Activated naive CD8-positive, alpha-beta T cell treated with anti-CD3 and anti-CD28 coated beads for 36 hours (primary cell): ENCODE data around the gene PLD1. TPM values are rescaled to one million over a fixed set of nuclear protein-coding genes. Genes with fewer than 3 reads are reported as not detected.
A peak's percentile ranks its signal among the peaks of the same experiment; 100 is the strongest.
"Not testable (repeated sequence)": the region's sequence is repeated elsewhere in the genome, so short reads cannot be mapped to it uniquely, and the experiment has no call there.

ENCODE experiments used
- DNase-seq: peaks from one replicate; pipeline ENCODE4 v3.0.0; 2021
- H3K27ac Mint-ChIP-seq: one replicate; pipeline ENCODE4 v1.8.0; 2022; ENCODE audit warnings: mild to moderate bottlenecking, moderate library complexity, mixed read lengths
- H3K27me3 Mint-ChIP-seq: one replicate; pipeline ENCODE4 v1.8.0; 2022; ENCODE audit warnings: mild to moderate bottlenecking, mixed read lengths
- H3K36me3 Mint-ChIP-seq: one replicate; pipeline ENCODE4 v1.8.0; 2021; ENCODE audit warnings: mild to moderate bottlenecking, mixed read lengths
- H3K4me1 Mint-ChIP-seq: one replicate; pipeline ENCODE4 v1.8.0; 2021; ENCODE audit warnings: mixed read lengths
- H3K4me3 Mint-ChIP-seq: one replicate; pipeline ENCODE4 v1.8.0; 2022; ENCODE audit warnings: mild to moderate bottlenecking, moderate library complexity, mixed read lengths
- H3K9me3 Mint-ChIP-seq: one replicate; pipeline ENCODE4 v1.8.0; 2022; ENCODE audit warnings: mixed read lengths
- total RNA-seq, 2 experiments: library from RNA; stranded (reverse); gene quantifications; one replicate each; pipeline ENCODE4 v1.2.3, GENCODE V29; 2021

Gene PLD1, protein sequence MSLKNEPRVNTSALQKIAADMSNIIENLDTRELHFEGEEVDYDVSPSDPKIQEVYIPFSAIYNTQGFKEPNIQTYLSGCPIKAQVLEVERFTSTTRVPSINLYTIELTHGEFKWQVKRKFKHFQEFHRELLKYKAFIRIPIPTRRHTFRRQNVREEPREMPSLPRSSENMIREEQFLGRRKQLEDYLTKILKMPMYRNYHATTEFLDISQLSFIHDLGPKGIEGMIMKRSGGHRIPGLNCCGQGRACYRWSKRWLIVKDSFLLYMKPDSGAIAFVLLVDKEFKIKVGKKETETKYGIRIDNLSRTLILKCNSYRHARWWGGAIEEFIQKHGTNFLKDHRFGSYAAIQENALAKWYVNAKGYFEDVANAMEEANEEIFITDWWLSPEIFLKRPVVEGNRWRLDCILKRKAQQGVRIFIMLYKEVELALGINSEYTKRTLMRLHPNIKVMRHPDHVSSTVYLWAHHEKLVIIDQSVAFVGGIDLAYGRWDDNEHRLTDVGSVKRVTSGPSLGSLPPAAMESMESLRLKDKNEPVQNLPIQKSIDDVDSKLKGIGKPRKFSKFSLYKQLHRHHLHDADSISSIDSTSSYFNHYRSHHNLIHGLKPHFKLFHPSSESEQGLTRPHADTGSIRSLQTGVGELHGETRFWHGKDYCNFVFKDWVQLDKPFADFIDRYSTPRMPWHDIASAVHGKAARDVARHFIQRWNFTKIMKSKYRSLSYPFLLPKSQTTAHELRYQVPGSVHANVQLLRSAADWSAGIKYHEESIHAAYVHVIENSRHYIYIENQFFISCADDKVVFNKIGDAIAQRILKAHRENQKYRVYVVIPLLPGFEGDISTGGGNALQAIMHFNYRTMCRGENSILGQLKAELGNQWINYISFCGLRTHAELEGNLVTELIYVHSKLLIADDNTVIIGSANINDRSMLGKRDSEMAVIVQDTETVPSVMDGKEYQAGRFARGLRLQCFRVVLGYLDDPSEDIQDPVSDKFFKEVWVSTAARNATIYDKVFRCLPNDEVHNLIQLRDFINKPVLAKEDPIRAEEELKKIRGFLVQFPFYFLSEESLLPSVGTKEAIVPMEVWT
- under 1 TPM; 0.18 to 0.52 TPM for total RNA-seq

DNA sequence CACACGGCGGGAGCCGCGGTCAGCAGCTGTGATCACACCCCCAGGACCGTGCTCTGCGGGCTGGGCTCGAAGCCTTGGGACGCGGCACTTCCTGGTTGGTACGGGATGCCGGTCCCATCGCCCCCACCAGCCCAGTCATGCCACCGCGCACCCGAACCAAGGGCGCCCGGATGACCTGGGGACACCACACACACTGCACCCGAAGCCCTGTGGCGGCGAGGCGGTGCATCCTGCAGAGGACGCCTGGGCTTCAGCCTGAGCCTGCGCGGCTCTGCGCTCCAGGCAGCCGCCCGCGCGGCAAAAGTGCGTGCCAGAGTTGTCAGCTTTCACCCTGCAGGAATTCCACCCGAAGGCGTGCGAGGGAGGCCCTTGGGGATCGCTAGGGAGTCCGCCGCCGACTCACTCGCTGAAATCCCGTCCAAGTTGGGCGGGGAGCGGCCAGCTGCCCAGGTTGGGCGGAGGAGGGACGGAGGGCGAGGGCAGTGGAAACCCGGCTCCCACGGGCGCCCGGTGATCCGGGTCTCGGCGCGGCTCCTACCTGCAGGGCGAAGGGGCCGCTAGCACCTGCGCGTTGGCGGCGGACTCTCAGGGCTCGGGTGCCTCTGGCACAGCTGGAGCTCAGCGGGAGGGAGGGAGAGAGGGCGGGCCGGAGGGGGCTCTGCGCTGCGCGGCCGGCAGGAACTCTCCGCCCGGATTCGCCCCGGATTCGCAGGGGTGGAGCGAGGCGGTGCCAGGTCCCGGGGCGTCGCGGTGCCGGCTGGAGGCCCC is at the start of gene PLD1:
Gene PLD1 (minus strand): TSS at position 623 of the 768 bp plus-strand sequence. CDS start 72,432 bp downstream, outside the sequence.
- no peaks in the 10 kb centered on the region for H3K9me3 Mint-ChIP-seq

GRCh38 chr3:171858770-171859169 is 48.5 kb upstream of the PLD1 start:
- H3K27ac Mint-ChIP-seq, H3K4me3 Mint-ChIP-seq, H3K36me3 Mint-ChIP-seq, H3K4me1 Mint-ChIP-seq, H3K27me3 Mint-ChIP-seq, DNase-seq: not testable (repeated sequence)
- peaks cover 18% of the 10 kb centered on the region for H3K9me3 Mint-ChIP-seq

More for the DNA sequence above, at the start of gene PLD1:
- Mint-ChIP-seq H3K4me1 (peaks cover 18% of the 10 kb centered on the region), H3K27me3 (peaks cover 58% of the 10 kb centered on the region), H3K4me3 (peak within 1 kb of the TSS; percentile 76), H3K36me3 (no peaks in the 10 kb centered on the region), H3K27ac (no peak within 1 kb of the TSS)
- peak; percentile 57 for DNase-seq

- H3K36me3 Mint-ChIP-seq, result no peaks in the 10 kb centered on the region
- peaks cover 24% of the 10 kb centered on the region for H3K27me3 Mint-ChIP-seq
- H3K4me1 Mint-ChIP-seq, result peaks cover 4% of the 10 kb centered on the region
- no peak overlapping the region for H3K4me3 Mint-ChIP-seq
- no peak for DNase-seq
- H3K9me3 Mint-ChIP-seq, result peaks cover 27% of the 10 kb centered on the region
- no peak overlapping the region for H3K27ac Mint-ChIP-seq
These were observed 44.5 kb upstream of the PLD1 start for GRCh38 chr3:171854649-171855305.

DNA sequence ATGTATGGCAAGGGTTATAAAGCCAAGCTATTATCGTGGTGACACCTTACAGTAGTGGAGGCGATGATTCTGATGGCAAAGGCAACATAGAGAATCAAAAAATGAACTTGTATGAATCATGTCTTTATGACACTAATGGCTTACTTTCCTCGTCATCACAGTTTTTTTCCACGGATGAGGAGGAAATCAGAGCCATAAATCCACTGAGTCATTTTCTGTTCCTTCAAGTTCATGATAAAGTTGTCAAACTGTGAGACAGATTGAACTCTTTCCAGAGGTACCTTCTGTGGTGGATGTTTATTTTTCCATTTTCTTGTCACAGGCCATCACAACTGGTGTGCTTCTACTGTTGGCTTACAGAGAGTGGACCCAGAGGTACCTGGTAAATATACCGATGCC is 41.4 kb upstream of the PLD1 start:
- H3K27ac Mint-ChIP-seq, result no peak overlapping the region
- H3K4me3 Mint-ChIP-seq, result no peak overlapping the region
- no peak for DNase-seq
- H3K36me3 Mint-ChIP-seq, result no peaks in the 10 kb centered on the region
- peaks cover 30% of the 10 kb centered on the region for H3K27me3 Mint-ChIP-seq
- H3K4me1 Mint-ChIP-seq, result peaks cover 21% of the 10 kb centered on the region
- H3K9me3 Mint-ChIP-seq, result peaks cover 18% of the 10 kb centered on the region

GRCh38 chr3:171850960-171851659 is 40.8 kb upstream of the PLD1 start:
- no peak for DNase-seq
- Mint-ChIP-seq H3K4me1 (peaks cover 26% of the 10 kb centered on the region), H3K4me3 (no peak overlapping the region), H3K27me3 (peaks cover 30% of the 10 kb centered on the region), H3K27ac (no peak overlapping the region), H3K9me3 (peaks cover 18% of the 10 kb centered on the region), H3K36me3 (peaks cover under 1% of the 10 kb centered on the region)

- peaks cover 3% of the 10 kb centered on the region for H3K36me3 Mint-ChIP-seq
- no peak overlapping the region for H3K4me3 Mint-ChIP-seq
- H3K4me1 Mint-ChIP-seq, result peaks cover 30% of the 10 kb centered on the region
- H3K9me3 Mint-ChIP-seq, result peaks cover 22% of the 10 kb centered on the region
- DNase-seq, result no peak
- peaks cover 30% of the 10 kb centered on the region for H3K27me3 Mint-ChIP-seq
- no peak overlapping the region for H3K27ac Mint-ChIP-seq
These were observed 40.2 kb upstream of the PLD1 start for GRCh38 chr3:171850320-171850959.

DNA sequence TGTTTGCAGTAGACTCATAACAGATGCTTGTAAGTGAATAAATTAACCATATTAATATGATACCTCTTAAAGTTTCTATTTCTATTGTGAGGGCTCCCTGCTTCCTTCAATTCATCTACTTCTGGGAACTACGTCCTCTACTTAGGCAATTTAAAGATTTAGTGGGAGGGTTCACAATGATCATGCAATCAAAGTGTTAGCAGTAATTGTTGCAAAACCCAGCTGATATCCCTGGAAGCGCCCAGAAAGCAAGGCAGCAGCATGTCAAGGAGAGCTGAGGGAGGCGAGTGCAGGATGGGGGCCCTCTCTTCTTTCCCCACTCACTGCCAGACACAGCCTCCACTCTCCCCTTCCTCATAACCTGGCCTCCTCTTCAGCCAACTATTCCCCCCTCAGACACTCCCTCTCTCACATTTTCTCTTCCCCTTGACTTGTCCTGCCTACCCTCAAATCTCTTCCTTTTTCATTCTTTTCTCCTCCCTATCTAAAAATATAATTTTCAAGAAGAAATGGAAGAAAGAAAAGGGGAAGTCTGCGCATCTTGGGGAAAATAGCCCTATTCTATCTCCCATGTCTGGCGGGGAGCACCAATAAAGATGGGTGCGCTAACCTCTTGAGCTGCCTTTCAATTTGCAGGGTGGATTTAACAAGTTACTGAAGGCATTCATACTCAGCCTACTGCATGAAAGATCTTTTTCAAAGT is 39.5 kb upstream of the PLD1 start:
- no peak overlapping the region for H3K4me3 Mint-ChIP-seq
- DNase-seq, result no peak
- H3K9me3 Mint-ChIP-seq, result peaks cover 21% of the 10 kb centered on the region
- H3K36me3 Mint-ChIP-seq, result peaks cover 3% of the 10 kb centered on the region
- H3K27ac Mint-ChIP-seq, result no peak overlapping the region
- peaks cover 32% of the 10 kb centered on the region for H3K4me1 Mint-ChIP-seq
- peaks cover 30% of the 10 kb centered on the region for H3K27me3 Mint-ChIP-seq

GRCh38 chr3:171847595-171848259 is 37.4 kb upstream of the PLD1 start:
- DNase-seq, result no peak
- Mint-ChIP-seq H3K4me1 (peaks cover 32% of the 10 kb centered on the region), H3K27me3 (peaks cover 22% of the 10 kb centered on the region), H3K4me3 (no peak overlapping the region), H3K9me3 (peaks cover 5% of the 10 kb centered on the region), H3K27ac (peak overlapping the region; percentile 88), H3K36me3 (peaks cover 3% of the 10 kb centered on the region)

GRCh38 chr3:171847133-171847532 is 36.9 kb upstream of the PLD1 start:
- Mint-ChIP-seq H3K36me3 (peaks cover 3% of the 10 kb centered on the region), H3K9me3 (peaks cover 5% of the 10 kb centered on the region), H3K4me1 (peaks cover 32% of the 10 kb centered on the region), H3K27me3 (peaks cover 18% of the 10 kb centered on the region), H3K27ac (peak overlapping the region; percentile 88), H3K4me3 (peak overlapping the region; percentile 47)
- DNase-seq, result no peak

- H3K27ac Mint-ChIP-seq, result peak overlapping the region; percentile 88
- peaks cover 5% of the 10 kb centered on the region for H3K9me3 Mint-ChIP-seq
- peaks cover 32% of the 10 kb centered on the region for H3K4me1 Mint-ChIP-seq
- H3K27me3 Mint-ChIP-seq, result peaks cover 18% of the 10 kb centered on the region
- H3K36me3 Mint-ChIP-seq, result peaks cover 3% of the 10 kb centered on the region
- peak overlapping the region; percentile 47 for H3K4me3 Mint-ChIP-seq
- no peak for DNase-seq
These were observed 36.3 kb upstream of the PLD1 start for GRCh38 chr3:171846597-171846996.

GRCh38 chr3:171845481-171846284 is 35.4 kb upstream of the PLD1 start:
- Mint-ChIP-seq H3K4me1 (peaks cover 27% of the 10 kb centered on the region), H3K27me3 (peaks cover 12% of the 10 kb centered on the region), H3K36me3 (peaks cover 3% of the 10 kb centered on the region), H3K27ac (peak overlapping the region; percentile 77), H3K4me3 (no peak overlapping the region), H3K9me3 (peaks cover 5% of the 10 kb centered on the region)
- no peak for DNase-seq

DNA sequence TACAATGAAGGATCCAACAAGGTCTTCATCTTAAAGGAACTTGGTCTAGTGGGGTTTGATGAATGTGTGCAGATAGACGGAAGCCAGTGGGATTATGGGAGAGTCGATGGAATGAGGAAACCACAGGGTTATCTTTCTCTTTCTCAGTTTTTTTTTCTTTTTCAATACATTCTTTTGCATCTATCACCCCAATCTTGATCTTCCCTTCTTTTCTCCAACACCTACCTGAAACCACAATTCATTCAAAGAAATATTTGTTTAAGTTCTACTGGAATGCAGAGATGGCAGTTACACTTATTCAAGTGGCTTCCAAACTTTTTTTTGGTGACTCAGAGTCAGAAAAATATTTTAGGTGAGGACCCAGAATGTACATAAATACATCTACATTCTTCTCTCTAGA is 34.6 kb upstream of the PLD1 start:
- H3K27me3 Mint-ChIP-seq, result peaks cover 7% of the 10 kb centered on the region
- peaks cover 27% of the 10 kb centered on the region for H3K4me1 Mint-ChIP-seq
- peaks cover 3% of the 10 kb centered on the region for H3K36me3 Mint-ChIP-seq
- DNase-seq, result no peak
- H3K27ac Mint-ChIP-seq, result no peak overlapping the region
- H3K4me3 Mint-ChIP-seq, result no peak overlapping the region
- H3K9me3 Mint-ChIP-seq, result peaks cover 5% of the 10 kb centered on the region
